ENCODE results near the gene MAP3K2. TPM values are rescaled to one million over a fixed set of nuclear protein-coding genes. Genes with fewer than 3 reads are reported as not detected.
A peak's percentile ranks its signal among the peaks of the same experiment; 100 is the strongest.

The MAP3K2 gene
- polyA plus RNA-seq, 1 experiment, result 10.9 TPM

- TF ChIP-seq CTCF (IDR thresholded peaks at IDR 0.05; ENCODE audit: insufficient read depth, low read depth, low read length), result no peak
- ChIA-PET POLR2A (interaction anchor here (0.6 kb wide), 1 partner anchor 216 kb away, joined by 14 read pairs; no protein-coding TSS in a partner anchor), CTCF (interaction anchor here (0.8 to 1.6 kb wide), 3 partner anchors 10 to 185 kb away, joined by 3 read pairs; no protein-coding TSS in a partner anchor)
- H3K27me3 ChIP-seq (ENCODE audit: control insufficient read depth, insufficient read depth, low read length), result no peaks in the 10 kb centered on the region
- H3K36me3 ChIP-seq (ENCODE audit: control insufficient read depth, insufficient read depth, low read length), result peaks cover 17% of the 10 kb centered on the region
- H3K4me3 ChIP-seq (ENCODE audit: low read depth, low read length), result peak within 1 kb of the TSS; percentile 72
- DNase-seq (ENCODE audit: low read depth), result peak; percentile 11
Measured at GRCh38 chr2:127293748-127294562, 93.8 kb downstream of the MAP3K2 start, which contains the start of gene ERCC3. TSS of gene ERCC3 (minus strand) at chr2:127294144. CDS start at chr2:127294081, 63 bp downstream.

- POLR2A ChIA-PET, result no interaction called here
- no peak for DNase-seq (ENCODE audit: low read depth)
- TF ChIP-seq CTCF (IDR thresholded peaks at IDR 0.05; ENCODE audit: insufficient read depth, low read depth, low read length), result no peak
- CTCF ChIA-PET, result interaction anchor here (0.7 to 0.8 kb wide), 2 partner anchors 9 to 12 kb away, joined by 3 read pairs; no protein-coding TSS in a partner anchor
- peak overlapping the region; percentile 72 for H3K4me3 ChIP-seq (ENCODE audit: low read depth, low read length)
- H3K27me3 ChIP-seq (ENCODE audit: control insufficient read depth, insufficient read depth, low read length), result no peaks in the 10 kb centered on the region
- H3K36me3 ChIP-seq (ENCODE audit: control insufficient read depth, insufficient read depth, low read length), result peaks cover 18% of the 10 kb centered on the region
Measured at GRCh38 chr2:127293386-127293747, 94.4 kb downstream of the MAP3K2 start.

GRCh38 chr2:127288274-127288673, 99.5 kb downstream of the MAP3K2 start:
- CTCF ChIA-PET, result no interaction called here
- Histone ChIP-seq H3K4me3 (ENCODE audit: low read depth, low read length) (no peak overlapping the region), H3K27me3 (ENCODE audit: control insufficient read depth, insufficient read depth, low read length) (no peaks in the 10 kb centered on the region), H3K36me3 (ENCODE audit: control insufficient read depth, insufficient read depth, low read length) (peaks cover 36% of the 10 kb centered on the region)
- DNase-seq (ENCODE audit: low read depth), result no peak
- no peak for TF ChIP-seq CTCF (IDR thresholded peaks at IDR 0.05; ENCODE audit: insufficient read depth, low read depth, low read length)
- POLR2A ChIA-PET, result no interaction called here

GRCh38 chr2:127283275-127283674, 104.5 kb downstream of the MAP3K2 start:
- Histone ChIP-seq H3K4me3 (ENCODE audit: low read depth, low read length) (no peak overlapping the region), H3K27me3 (ENCODE audit: control insufficient read depth, insufficient read depth, low read length) (no peaks in the 10 kb centered on the region), H3K36me3 (ENCODE audit: control insufficient read depth, insufficient read depth, low read length) (peaks cover 24% of the 10 kb centered on the region)
- ChIA-PET CTCF (interaction anchor here (0.6 to 1.4 kb wide), 2 partner anchors 10 to 73 kb away, joined by 3 read pairs; partner anchors contain the start of gene ERCC3), POLR2A (no interaction called here)
- no peak for TF ChIP-seq CTCF (IDR thresholded peaks at IDR 0.05; ENCODE audit: insufficient read depth, low read depth, low read length)
- no peak for DNase-seq (ENCODE audit: low read depth)

- no peak for TF ChIP-seq CTCF (IDR thresholded peaks at IDR 0.05; ENCODE audit: insufficient read depth, low read depth, low read length)
- CTCF ChIA-PET, result interaction anchor here (1.1 to 1.5 kb wide), 3 partner anchors 13 to 199 kb away, joined by 3 to 4 read pairs (median 3); partner anchors contain the start of gene ERCC3
- no peaks in the 10 kb centered on the region for H3K27me3 ChIP-seq (ENCODE audit: control insufficient read depth, insufficient read depth, low read length)
- peaks cover 20% of the 10 kb centered on the region for H3K36me3 ChIP-seq (ENCODE audit: control insufficient read depth, insufficient read depth, low read length)
- no peak overlapping the region for H3K4me3 ChIP-seq (ENCODE audit: low read depth, low read length)
- POLR2A ChIA-PET, result no interaction called here
- DNase-seq (ENCODE audit: low read depth), result no peak
Measured at GRCh38 chr2:127280693-127281092, 107.1 kb downstream of the MAP3K2 start.

All from BJ (cell line).